Measurements from ENCODE around the gene KDM4F.

The KDM4F gene

DNA sequence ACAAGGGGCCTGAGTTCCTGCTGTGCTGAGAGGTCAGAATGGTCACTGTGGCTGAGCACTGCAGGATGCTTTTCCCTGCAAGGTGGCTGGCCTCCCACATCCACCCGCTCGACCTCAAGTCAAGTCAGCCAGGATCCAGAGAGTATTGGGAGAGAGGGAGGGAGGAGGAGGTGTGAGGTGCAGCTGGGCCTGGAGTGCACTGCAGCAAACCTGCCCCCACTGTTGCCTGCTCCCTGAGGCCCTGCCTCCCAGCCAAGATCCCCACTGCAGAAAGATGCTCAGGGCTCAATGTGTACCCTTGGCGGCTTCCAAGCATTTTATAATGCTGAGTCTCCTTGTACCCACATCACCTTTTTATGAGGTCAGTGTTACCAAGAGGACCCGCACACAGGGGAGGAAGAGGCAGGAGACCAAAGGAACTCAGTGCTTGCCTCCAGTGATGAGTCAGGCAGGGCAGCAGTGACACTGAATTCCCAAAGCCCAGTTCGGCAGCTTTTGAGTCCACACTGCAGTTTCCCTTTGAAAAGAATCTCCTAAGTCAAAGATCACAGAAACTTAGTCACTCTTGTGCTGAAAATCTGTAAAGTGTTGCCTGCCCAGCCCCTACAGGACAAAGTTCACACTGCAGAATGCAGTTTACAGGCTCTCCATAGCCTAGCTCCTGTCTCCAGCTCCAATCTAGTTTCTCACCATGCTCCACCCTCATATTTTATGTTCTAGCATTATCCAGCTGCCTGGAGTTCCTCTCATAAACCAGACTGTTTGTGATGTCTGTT, 43.5 kb downstream of the KDM4F start:
- DNase-seq: no peak

DNA sequence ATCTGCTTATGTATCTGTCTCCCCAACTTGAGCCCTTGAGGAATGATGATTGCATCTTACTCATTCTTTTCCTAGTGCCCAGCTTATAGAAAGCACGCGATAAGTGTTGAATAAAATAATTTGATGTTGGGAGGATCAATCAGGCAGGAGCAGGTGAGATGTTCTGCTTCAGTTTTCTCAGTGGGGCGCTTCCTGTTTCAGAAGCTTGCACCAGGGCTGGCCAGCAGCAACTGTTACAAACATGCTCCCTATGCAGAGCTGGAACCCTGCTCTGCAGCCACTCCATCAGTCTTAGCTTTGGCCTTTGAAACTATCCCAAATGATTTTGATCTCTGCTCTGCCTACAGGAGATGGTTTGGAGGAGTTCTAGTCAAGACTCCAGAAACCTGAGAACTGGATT, 44.3 kb downstream of the KDM4F start:
- no peak for DNase-seq

DNA sequence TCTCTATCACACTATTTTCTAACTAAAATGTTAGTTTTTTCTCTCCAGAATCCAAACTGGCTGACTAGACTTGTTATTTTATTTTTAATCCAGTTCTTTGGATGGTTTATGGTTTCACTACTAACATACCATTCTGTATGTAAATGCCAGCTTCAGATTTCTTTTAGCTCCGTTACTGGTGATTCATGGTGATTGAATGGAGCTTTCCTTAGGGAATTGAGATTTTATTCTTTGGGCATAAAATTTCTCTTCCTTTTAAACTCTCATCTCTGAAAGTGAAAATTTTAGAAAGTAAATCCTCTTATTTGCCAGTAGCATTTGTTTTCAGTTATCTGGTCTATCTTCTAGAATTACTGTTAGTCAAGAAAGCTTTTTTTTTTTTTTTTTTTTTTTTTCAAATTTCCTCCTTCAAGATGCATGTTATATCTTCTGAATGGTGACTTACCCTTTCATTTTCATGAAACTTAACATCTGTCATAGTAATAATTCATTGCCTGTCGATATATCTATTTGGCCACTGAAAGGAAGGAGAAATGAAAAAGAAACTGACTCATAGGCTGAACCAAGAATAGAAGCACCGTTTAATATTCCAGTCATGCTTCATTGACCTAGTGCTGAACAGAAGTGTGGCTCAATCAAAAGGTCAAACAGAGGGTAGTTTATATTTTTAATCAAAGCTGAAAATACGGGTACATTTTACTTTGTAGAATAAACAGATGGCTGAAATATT, 46.8 kb downstream of the KDM4F start:
- DNase-seq: no peak

DNA sequence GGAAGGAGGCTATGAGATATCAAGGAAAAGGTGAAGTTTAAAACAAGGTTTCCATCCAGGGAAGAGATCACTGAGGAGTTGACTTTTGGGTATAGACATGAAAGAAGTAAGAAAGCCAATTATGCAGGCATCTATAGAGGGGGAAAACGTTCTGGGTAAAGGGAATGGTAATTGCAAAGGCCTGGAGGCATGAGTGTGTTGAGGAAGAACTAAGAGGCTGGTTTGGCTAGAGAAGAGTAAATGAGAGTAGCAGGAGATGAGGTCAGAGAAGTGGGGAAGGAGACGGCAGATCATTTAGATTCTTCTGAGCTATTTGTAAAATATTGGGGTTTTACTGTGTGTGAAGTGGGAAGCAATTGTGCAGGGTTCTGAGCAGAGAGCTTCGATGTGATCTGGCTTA, 48.0 kb downstream of the KDM4F start:
- no peak for DNase-seq

DNA sequence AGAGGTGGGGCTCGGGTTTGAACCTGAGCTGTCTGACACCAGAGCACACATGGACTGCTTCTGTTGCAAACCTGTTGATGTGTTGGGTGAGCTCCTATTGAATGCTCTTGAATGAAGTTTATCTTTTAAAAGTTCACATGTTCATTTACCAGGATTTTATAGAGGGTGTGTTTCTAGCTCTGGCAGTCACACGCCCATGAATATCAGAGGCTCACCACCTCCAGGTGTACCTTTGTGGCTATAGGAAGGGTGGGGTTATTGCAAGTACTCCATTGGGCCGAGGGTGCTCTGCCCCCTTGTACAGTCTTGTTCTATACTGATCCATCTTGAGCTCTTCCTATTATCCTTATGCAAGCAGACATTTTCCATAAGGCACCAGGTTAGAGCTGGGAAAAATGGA, 49.6 kb downstream of the KDM4F start:
- DNase-seq: no peak

DNA sequence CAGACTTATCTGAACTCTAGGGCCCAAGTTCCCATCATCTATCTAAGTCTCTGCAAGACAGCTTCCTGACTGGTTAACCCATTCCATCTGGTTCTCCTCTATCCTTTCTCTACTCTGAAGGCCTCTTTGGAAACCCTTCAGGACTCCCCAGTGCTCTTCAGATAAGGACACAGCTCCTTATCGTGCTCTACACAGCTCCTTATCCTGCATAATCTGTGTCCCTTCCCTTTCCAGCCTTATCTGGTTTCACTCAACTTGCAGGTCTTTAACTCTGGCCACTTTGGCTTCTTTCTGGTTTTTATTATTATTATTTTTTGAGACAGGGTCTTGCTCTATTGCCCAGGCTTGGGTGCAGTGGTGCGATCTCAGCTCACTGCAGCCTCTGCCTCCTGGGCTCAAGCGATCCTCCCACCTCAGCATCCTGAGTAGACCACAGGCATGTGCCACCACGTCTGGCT, 51.0 kb downstream of the KDM4F start:
- no peak for DNase-seq
